B cell (primary cell): ENCODE results near the gene CARNS1. TPM values are rescaled to one million over a fixed set of nuclear protein-coding genes. Genes with fewer than 3 reads are reported as not detected.
A peak's percentile ranks its signal among the peaks of the same experiment; 100 is the strongest.
"Not testable (repeated sequence)": the region's sequence is repeated elsewhere in the genome, so short reads cannot be mapped to it uniquely, and the experiment has no call there.

Experiments
- ATAC-seq: fragments of 200-7000 bp; cut with Tn5 transposase; one replicate; pipeline ENCODE4 v1.10.0; 2021; ENCODE audit warnings: low read depth, mild to moderate bottlenecking, moderate number of reproducible peaks, moderate library complexity
- CTCF ChIA-PET: fragments of 350-600 bp; sonication (Branson Sonifier 250); formaldehyde crosslinking; loops from one replicate; lab custom pipeline; 2021; ENCODE audit warnings: antibody characterized with exemption, inconsistent platforms; lab: Charles Lee
- POLR2A ChIA-PET: fragments of 350-600 bp; sonication (Branson Sonifier 250); formaldehyde crosslinking; loops from one replicate; lab custom pipeline; 2021; ENCODE audit warnings: antibody characterized with exemption; lab: Charles Lee
- DNase-seq: peaks from one replicate; pipeline ENCODE4 v3.0.0; 2013
- H2AFZ ChIP-seq: 2 replicates; pipeline ENCODE4 v1.6.1; 2012; ENCODE audit warnings: mild to moderate bottlenecking, low read depth, low read length; ENCODE audit not compliant: insufficient read depth, poor library complexity, severe bottlenecking
- H3K27ac ChIP-seq, 2 donors: 1 replicate in 1 of 2; 2 replicates in 1 of 2; pipeline ENCODE4 v1.5.1; 2012 to 2013; ENCODE audit warnings: low read length in 2 of 2, mild to moderate bottlenecking in 2 of 2, moderate library complexity in 1 of 2
- H3K27me3 ChIP-seq, 4 experiments: fragments of 200-600 bp in 1 of 4; sonication (generic) in 1 of 4; replicated peaks in 1 of 4; 1 replicate in 2 of 4; 2 replicates in 2 of 4; pipeline versions ENCODE4 v1.6.1 to v1.7.0; 2013 to 2016; ENCODE audit warnings: low read length in 3 of 4, mild to moderate bottlenecking in 2 of 4, mixed read lengths in 1 of 4, moderate library complexity in 1 of 4; ENCODE audit not compliant: insufficient read depth in 4 of 4, control insufficient read depth in 3 of 4; ENCODE audit errors: control extremely low read depth in 1 of 4
- H3K36me3 ChIP-seq, 2 experiments: replicated peaks in 1 of 2; 1 replicate in 1 of 2; 2 replicates in 1 of 2; pipeline versions ENCODE4 v1.6.1 to v1.7.1; 2013; ENCODE audit warnings: low read length in 1 of 2; ENCODE audit not compliant: insufficient read depth in 2 of 2, control insufficient read depth in 1 of 2; ENCODE audit errors: control extremely low read depth in 1 of 2, extremely low read depth in 1 of 2
- H3K4me1 ChIP-seq, 2 donors: fragments of 200-600 bp in 1 of 2; sonication (generic) in 1 of 2; 1 replicate in 1 of 2; 2 replicates in 1 of 2; pipeline versions ENCODE4 v1.5.1 to v1.6.1; 2013 to 2017; ENCODE audit warnings: low read length in 2 of 2; ENCODE audit not compliant: control insufficient read depth in 2 of 2, insufficient read depth in 2 of 2
- H3K4me2 ChIP-seq: replicated peaks from 2 replicates; pipeline ENCODE3; 2012; ENCODE audit warnings: mild to moderate bottlenecking, low read depth, low read length; ENCODE audit not compliant: poor library complexity, severe bottlenecking
- H3K4me3 ChIP-seq, 5 experiments: fragments of 200-600 bp in 1 of 5; sonication (generic) in 1 of 5; 1 replicate in 3 of 5; 2 replicates in 2 of 5; pipeline versions ENCODE4 v1.5.1 to v1.7.0; 2011 to 2016; ENCODE audit warnings: low read length in 4 of 5, mild to moderate bottlenecking in 4 of 5, low read depth in 2 of 5, control low read depth in 1 of 5, moderate library complexity in 1 of 5; ENCODE audit not compliant: insufficient read depth in 1 of 5; ENCODE audit errors: control extremely low read depth in 1 of 5, extremely low read depth in 1 of 5
- H3K79me2 ChIP-seq: fragments of 200-600 bp; sonication (generic); one replicate; pipeline ENCODE4 v1.6.0; 2016; ENCODE audit warnings: low read length; ENCODE audit not compliant: control insufficient read depth, insufficient read depth
- H3K9ac ChIP-seq: fragments of 200-600 bp; sonication (generic); 2 replicates; pipeline ENCODE4 v1.6.1; 2017; ENCODE audit warnings: mild to moderate bottlenecking, low read length, moderate library complexity
- H3K9me3 ChIP-seq, 3 donors: one replicate each; pipeline versions ENCODE4 v1.6.1 to v1.7.1; 2013; ENCODE audit warnings: low read length in 2 of 3; ENCODE audit not compliant: control insufficient read depth in 2 of 3, insufficient read depth in 1 of 3; ENCODE audit errors: control extremely low read depth in 1 of 3
- H4K20me1 ChIP-seq: 2 replicates; pipeline ENCODE4 v1.6.0; 2012; ENCODE audit warnings: mild to moderate bottlenecking, low read length; ENCODE audit not compliant: insufficient read depth, control insufficient read depth, poor library complexity, severe bottlenecking
- H3K27ac Mint-ChIP-seq: one replicate; pipeline ENCODE4 v1.8.0; 2021; ENCODE audit warnings: mixed read lengths
- H3K27me3 Mint-ChIP-seq: one replicate; pipeline ENCODE4 v1.8.0; 2021; ENCODE audit warnings: mixed read lengths
- H3K4me1 Mint-ChIP-seq: one replicate; pipeline ENCODE4 v1.8.0; 2021; ENCODE audit warnings: mixed read lengths
- H3K4me3 Mint-ChIP-seq: one replicate; pipeline ENCODE4 v1.8.0; 2021; ENCODE audit warnings: mixed read lengths
- H3K9me3 Mint-ChIP-seq: one replicate; pipeline ENCODE4 v1.8.0; 2022; ENCODE audit warnings: mixed read lengths; ENCODE audit not compliant: insufficient read depth
- CTCF ChIP-seq: fragments of 200-600 bp; IDR thresholded peaks from one replicate; pipeline ENCODE4 v1.8.0; 2022; ENCODE audit warnings: antibody characterized with exemption, mild to moderate bottlenecking
- EZH2 ChIP-seq: IDR thresholded peaks from 2 replicates; pipeline ENCODE4 v1.6.1; 2012; ENCODE audit warnings: borderline replicate concordance, low read depth, mild to moderate bottlenecking, moderate library complexity, low read length; ENCODE audit not compliant: insufficient read depth, poor library complexity, severe bottlenecking
- WGBS: methylation state at CpG from one replicate; pipeline ENCODE4 v1.1.5; 2013; ENCODE audit warnings: missing lambda C conversion rate; ENCODE audit not compliant: insufficient coverage; 5-methylcytosine and 5-hydroxymethylcytosine counted together
- intact Hi-C: fragments of 100-400 bp; cut with micrococcal nuclease; formaldehyde crosslinking; loops from one replicate; pipeline ENCODE4 v1.10.0; 2022
- polyA plus RNA-seq: library from polyadenylated mRNA; depleted of rRNA; stranded (reverse); fragments of >200 nt; gene quantifications from 2 replicates; pipeline ENCODE4 v1.2.3, GENCODE V29; 2012
- total RNA-seq, 2 donors: library from RNA; stranded (reverse); fragments of 120-200 nt in 1 of 2; gene quantifications; 1 replicate in 1 of 2; 2 replicates in 1 of 2; pipeline versions ENCODE4 v1.2.3 to v1.2.4, GENCODE V29; 2013 to 2022

CARNS1 gene
- total and polyA plus RNA-seq, 2 donors (not counting 1 experiment from before 2014, with no cell fraction given): 24.1 to 41.1 TPM

DNA sequence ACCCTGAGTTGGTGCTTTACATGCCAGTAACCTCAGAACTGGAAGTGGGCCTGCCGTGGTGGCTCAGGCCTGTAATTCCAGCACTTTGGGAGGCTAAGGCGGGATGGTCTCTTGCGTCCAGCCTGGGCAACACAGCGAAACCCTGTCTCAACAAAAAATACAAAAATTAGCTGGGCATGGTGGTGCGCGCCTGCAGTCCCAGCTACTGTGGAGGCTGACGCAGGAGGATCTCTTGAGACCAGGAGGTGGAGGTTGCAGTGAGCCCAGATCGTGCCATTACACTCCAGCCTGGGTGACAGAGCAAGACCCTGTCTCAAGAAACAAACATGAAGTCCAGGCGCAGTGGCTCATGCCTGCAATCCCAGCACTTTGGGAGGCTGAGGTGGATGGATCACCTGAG lies 12.4 kb upstream of the CARNS1 start:
- WGBS: 76% methylated on average over 6 of the region's 9 CpGs
- Histone ChIP-seq H3K9ac (peak overlapping the region; percentile 89), H3K4me2 (peak overlapping the region; percentile 89), H3K4me1 (peaks cover 67 to 80% of the 10 kb centered on the region in 2 donors), H3K79me2 (peaks cover 97% of the 10 kb centered on the region), H4K20me1 (peaks cover 77% of the 10 kb centered on the region), H3K4me3 (peak overlapping the region in 4 of 5 experiments; percentile 92 to 99 (median 98)), H3K36me3 (peaks cover 2 to 59% of the 10 kb centered on the region in 2 experiments), H3K27ac (peak overlapping the region; percentile 63 to 83)
- H2AFZ ChIP-seq, H3K9me3 ChIP-seq, H3K9me3 Mint-ChIP-seq, H3K27me3 Mint-ChIP-seq, DNase-seq, ATAC-seq, H3K27me3 ChIP-seq: not testable (repeated sequence)
- ChIA-PET CTCF (interaction anchor here (0.7 to 5.7 kb wide), 15 partner anchors 10 to 110 kb away, joined by 3 to 121 read pairs (median 16); partner anchors contain the start of genes AIP, PITPNM1, POLD4 and PTPRCAP), POLR2A (interaction anchor here (0.6 to 6.8 kb wide), 19 partner anchors 10 to 104 kb away, joined by 3 to 195 read pairs (median 8); partner anchors contain the start of genes AIP, CARNS1, CDK2AP2 and CLCF1)
- Mint-ChIP-seq H3K4me3 (peak overlapping the region; percentile 93), H3K27ac (peak overlapping the region; percentile 100), H3K4me1 (peaks cover 69% of the 10 kb centered on the region)
- intact Hi-C loops: loop anchor here (1.0 to 10.0 kb wide), 5 partner anchors 18 to 182 kb away; partner anchors contain the start of genes GSTP1, PTPRCAP and RPS6KB2

- no peak for TF ChIP-seq CTCF
- no peak for TF ChIP-seq EZH2
- Mint-ChIP-seq H3K9me3 (no peaks in the 10 kb centered on the region), H3K27me3 (no peaks in the 10 kb centered on the region), H3K4me1 (peaks cover 74% of the 10 kb centered on the region), H3K4me3 (peak overlapping the region; percentile 93), H3K27ac (peak overlapping the region; percentile 100)
- ChIA-PET CTCF (interaction anchor here (1.3 to 5.7 kb wide), 8 partner anchors 8 to 64 kb away, joined by 3 to 121 read pairs (median 30); partner anchors contain the start of genes PTPRCAP, RPS6KB2 and TMEM134), POLR2A (interaction anchor here (1.4 to 6.8 kb wide), 11 partner anchors 8 to 103 kb away, joined by 3 to 195 read pairs (median 15); partner anchors contain the start of genes AIP, CARNS1, CDK2AP2 and PITPNM1)
- Histone ChIP-seq H3K27me3 (no peaks in the 10 kb centered on the region), H2AFZ (no peak overlapping the region), H3K27ac (peak overlapping the region; percentile 63 to 83), H3K36me3 (peaks cover 0 to 52% of the 10 kb centered on the region in 2 experiments), H3K4me2 (peak overlapping the region; percentile 89), H3K4me1 (peaks cover 77 to 87% of the 10 kb centered on the region in 2 donors), H3K9ac (peak overlapping the region; percentile 89), H4K20me1 (peaks cover 65% of the 10 kb centered on the region), H3K4me3 (peak overlapping the region; percentile 82 to 99 (median 96)), H3K79me2 (peaks cover 86% of the 10 kb centered on the region), H3K9me3 (peaks cover 0 to 2% (median 0%) of the 10 kb centered on the region in 3 donors)
- intact Hi-C loops: loop anchor here (10.0 kb wide), 1 partner anchor 180 kb away; the partner anchor contains the start of gene GSTP1
- DNase-seq: no peak
- WGBS: 17% methylated on average over 7 of the region's 13 CpGs
- ATAC-seq: no peak
Observed at GRCh38 chr11:67404515-67405195, 10.8 kb upstream of the CARNS1 start.
